Measurements from ENCODE around the gene LIPN.

Gene LIPN

GRCh38 chr10:88826388-88826787 lies 66.6 kb downstream of the LIPN start:
- no peak for DNase-seq (ENCODE audit: low spot score)

GRCh38 chr10:88827671-88828070 lies 67.9 kb downstream of the LIPN start:
- DNase-seq (ENCODE audit: low spot score) = no peak

- no peak for DNase-seq (ENCODE audit: low spot score)
These were observed 68.5 kb downstream of the LIPN start for GRCh38 chr10:88828310-88828709.
